RWPE2 (cell line): ENCODE data around the gene GRB10.

Source experiments
- ATAC-seq: fragments of 200-7000 bp; cut with Tn5 transposase; 3 replicates; pipeline ENCODE4 v1.9.1; 2021; ENCODE audit warnings: low read depth
- DNase-seq: peaks from one replicate; pipeline ENCODE4 v3.0.0-alpha.2; 2020; ENCODE audit warnings: low spot score
- H3K27ac ChIP-seq: fragments of 450-650 bp; 2 replicates; pipeline ENCODE4 v1.5.1; 2017; ENCODE audit warnings: mild to moderate bottlenecking; ENCODE audit not compliant: poor library complexity, severe bottlenecking
- H3K27me3 ChIP-seq: fragments of 250-450 bp; sonication (Bioruptor Pico); 2 replicates; pipeline ENCODE4 v1.5.1; 2021; ENCODE audit warnings: mild to moderate bottlenecking, moderate library complexity; ENCODE audit not compliant: insufficient read depth, poor library complexity, severe bottlenecking
- H3K36me3 ChIP-seq: fragments of 250-450 bp; sonication (Bioruptor Pico); 2 replicates; pipeline ENCODE4 v1.5.1; 2020; ENCODE audit warnings: low read depth, mild to moderate bottlenecking, moderate library complexity
- H3K4me1 ChIP-seq: fragments of 250-450 bp; sonication (Bioruptor Pico); 2 replicates; pipeline ENCODE4 v1.5.1; 2021; ENCODE audit warnings: mild to moderate bottlenecking, moderate library complexity; ENCODE audit not compliant: insufficient read depth, poor library complexity, severe bottlenecking
- H3K4me3 ChIP-seq: fragments of 250-450 bp; sonication (Bioruptor Pico); 2 replicates; pipeline ENCODE4 v1.5.1; 2021; ENCODE audit warnings: mild to moderate bottlenecking, moderate library complexity; ENCODE audit not compliant: severe bottlenecking
- H3K9me3 ChIP-seq: fragments of 250-450 bp; sonication (Bioruptor Pico); 2 replicates; pipeline ENCODE4 v1.5.1; 2021; ENCODE audit warnings: mild to moderate bottlenecking, moderate library complexity; ENCODE audit not compliant: severe bottlenecking
- CTCF ChIP-seq: fragments of 450-650 bp; IDR thresholded peaks from one replicate; pipeline ENCODE4 v1.5.1; 2017; ENCODE audit warnings: mild to moderate bottlenecking, moderate library complexity; ENCODE audit not compliant: poor library complexity, severe bottlenecking

GRB10 gene

GRCh38 chr7:50627824-50628361, 154.8 kb downstream of the GRB10 start:
- H3K27ac ChIP-seq, result no peak overlapping the region
- TF ChIP-seq CTCF, result no peak
- ATAC-seq, result no peak

GRCh38 chr7:50626286-50626685, 156.4 kb downstream of the GRB10 start:
- DNase-seq (no peak), ATAC-seq (no peak)
- Histone ChIP-seq H3K4me3 (no peak overlapping the region), H3K9me3 (no peaks in the 10 kb centered on the region), H3K4me1 (no peaks in the 10 kb centered on the region), H3K36me3 (0 out of 2 replicates have a peak, but pooled peaks cover 7% of the 10 kb centered on the region), H3K27me3 (no peaks in the 10 kb centered on the region), H3K27ac (no peak overlapping the region)
- no peak for TF ChIP-seq CTCF

More at GRCh38 chr7:50627824-50628361, 154.8 kb downstream of the GRB10 start:
- no peaks in the 10 kb centered on the region for H3K9me3 ChIP-seq
- 0 out of 2 replicates have a peak, but pooled peaks cover 7% of the 10 kb centered on the region for H3K36me3 ChIP-seq
- H3K4me3 ChIP-seq, result no peak overlapping the region
- no peaks in the 10 kb centered on the region for H3K27me3 ChIP-seq
- no peak for DNase-seq
- no peaks in the 10 kb centered on the region for H3K4me1 ChIP-seq

GRCh38 chr7:50625360-50625759, 157.3 kb downstream of the GRB10 start:
- Histone ChIP-seq H3K27me3 (no peaks in the 10 kb centered on the region), H3K9me3 (no peaks in the 10 kb centered on the region), H3K4me3 (no peak overlapping the region), H3K27ac (no peak overlapping the region), H3K36me3 (0 out of 2 replicates have a peak, but pooled peaks cover 7% of the 10 kb centered on the region), H3K4me1 (no peaks in the 10 kb centered on the region)
- no peak for DNase-seq
- no peak for TF ChIP-seq CTCF
- ATAC-seq, result no peak

GRCh38 chr7:50622821-50623220, 159.9 kb downstream of the GRB10 start:
- ATAC-seq (no peak), DNase-seq (no peak)
- Histone ChIP-seq H3K9me3 (no peaks in the 10 kb centered on the region), H3K27me3 (no peaks in the 10 kb centered on the region), H3K36me3 (peaks cover 7% of the 10 kb centered on the region; the same call in 1 of the 2 replicates), H3K4me1 (no peaks in the 10 kb centered on the region), H3K27ac (no peak overlapping the region), H3K4me3 (no peak overlapping the region)
- TF ChIP-seq CTCF, result no peak

GRCh38 chr7:50621973-50622490, 160.7 kb downstream of the GRB10 start:
- no peak for TF ChIP-seq CTCF
- ATAC-seq, result no peak
- H3K27me3 ChIP-seq, result no peaks in the 10 kb centered on the region
- H3K9me3 ChIP-seq, result no peaks in the 10 kb centered on the region
- H3K36me3 ChIP-seq, result peaks cover 7% of the 10 kb centered on the region; the same call in 1 of the 2 replicates
- no peak overlapping the region for H3K27ac ChIP-seq
- no peaks in the 10 kb centered on the region for H3K4me1 ChIP-seq
- no peak overlapping the region for H3K4me3 ChIP-seq
- no peak for DNase-seq
